Endothelial cell of umbilical vein (primary cell): ENCODE results near the gene PSIP1. TPM values are rescaled to one million over a fixed set of nuclear protein-coding genes. Genes with fewer than 3 reads are reported as not detected.

Experiments used
- BruUV-seq: library from RNA; stranded (reverse); fragments of 400-500 nt; replicated peaks from 2 replicates; lab custom pipeline; 2021; lab: Mats Ljungman, UMichigan
- CTCF ChIA-PET: fragments of 300-600, 350-600 bp; sonication (Branson Sonifier 250); formaldehyde crosslinking; loops from one replicate; lab custom pipeline; 2021; ENCODE audit warnings: antibody characterized with exemption, inconsistent platforms; lab: Charles Lee
- POLR2A ChIA-PET: fragments of 300-600, 350-600 bp; sonication (Branson Sonifier 250); formaldehyde crosslinking; loops from one replicate; lab custom pipeline; 2021; ENCODE audit warnings: antibody characterized with exemption, inconsistent platforms; lab: Charles Lee
- DNase-seq: peaks from one replicate; pipeline ENCODE4 v3.0.0-alpha.2; 2011; ENCODE audit warnings: low read depth, low spot score
- FAIRE-seq: peaks from 2 replicates; lab custom pipeline; 2011; peaks lifted over from hg19 to GRCh38; lab: Jason Lieb, UNC
- H2AFZ ChIP-seq: 2 replicates; pipeline ENCODE4 v1.6.0; 2012; ENCODE audit warnings: low read depth, low read length, control low read depth, inconsistent platforms
- H3K27ac ChIP-seq: 2 replicates; pipeline ENCODE4 v1.5.1; 2011; ENCODE audit warnings: low read depth, mild to moderate bottlenecking, control low read depth, low read length, moderate library complexity; ENCODE audit not compliant: insufficient read depth
- H3K27me3 ChIP-seq, 2 experiments: 2 replicates each; pipeline versions ENCODE4 v1.6.0 to v1.6.1; 2011; ENCODE audit warnings: low read length in 2 of 2, mixed read lengths in 1 of 2; ENCODE audit not compliant: control insufficient read depth in 2 of 2, insufficient read depth in 2 of 2
- H3K36me3 ChIP-seq, 2 experiments: 2 replicates in 1 of 2; 3 replicates in 1 of 2; pipeline ENCODE4 v1.5.1; 2011; ENCODE audit warnings: low read length in 2 of 2, mild to moderate bottlenecking in 1 of 2, moderate library complexity in 1 of 2; ENCODE audit not compliant: control insufficient read depth in 2 of 2, insufficient read depth in 2 of 2; ENCODE audit errors: extremely low read depth in 1 of 2
- H3K4me1 ChIP-seq: 3 replicates; pipeline ENCODE4 v1.5.1; 2011; ENCODE audit warnings: mild to moderate bottlenecking, low read length; ENCODE audit not compliant: control insufficient read depth, insufficient read depth; ENCODE audit errors: extremely low read depth
- H3K4me2 ChIP-seq: 2 replicates; pipeline ENCODE4 v1.6.1; 2011; ENCODE audit warnings: low read length, control low read depth, mixed read lengths; ENCODE audit not compliant: insufficient read depth
- H3K4me3 ChIP-seq, 3 experiments: fragments of 200-600 bp in 1 of 3; sonication (generic), shearing (Covaris generic) in 1 of 3; replicated peaks in 1 of 3; 2 replicates each; pipeline ENCODE4 v1.5.1; 2011 to 2016; ENCODE audit warnings: control low read depth in 3 of 3, low read length in 3 of 3, mild to moderate bottlenecking in 2 of 3, inconsistent platforms in 1 of 3, low read depth in 1 of 3, moderate library complexity in 1 of 3; ENCODE audit not compliant: insufficient read depth in 1 of 3
- H3K79me2 ChIP-seq: 2 replicates; pipeline ENCODE4 v1.6.0; 2012; ENCODE audit warnings: low read length, inconsistent platforms; ENCODE audit not compliant: control insufficient read depth, insufficient read depth
- H3K9ac ChIP-seq: replicated peaks from 2 replicates; pipeline ENCODE3; 2011; ENCODE audit warnings: low read length, control low read depth; ENCODE audit not compliant: insufficient read depth; ENCODE audit errors: extremely low read depth
- H3K9me1 ChIP-seq: replicated peaks from 3 replicates; pipeline ENCODE4 v1.6.0; 2011; ENCODE audit warnings: mild to moderate bottlenecking, low read length; ENCODE audit not compliant: control insufficient read depth, insufficient read depth; ENCODE audit errors: extremely low read depth
- H3K9me3 ChIP-seq: replicated peaks from 2 replicates; pipeline ENCODE4 v1.5.1; 2012; ENCODE audit warnings: low read length, inconsistent platforms; ENCODE audit not compliant: control insufficient read depth, insufficient read depth
- H4K20me1 ChIP-seq: replicated peaks from 2 replicates; pipeline ENCODE3; 2011; ENCODE audit warnings: mild to moderate bottlenecking, low read length; ENCODE audit not compliant: control insufficient read depth, insufficient read depth; ENCODE audit errors: extremely low read depth
- EZH2 ChIP-seq: IDR thresholded peaks from 2 replicates; pipeline ENCODE4 v1.6.1; 2012; ENCODE audit warnings: borderline replicate concordance, low read depth, mild to moderate bottlenecking, moderate library complexity, low read length, inconsistent platforms; ENCODE audit not compliant: severe bottlenecking
- FOS ChIP-seq: IDR thresholded peaks from 2 replicates; pipeline ENCODE4 v1.6.1; 2011; ENCODE audit warnings: mild to moderate bottlenecking, low read length, moderate library complexity, borderline replicate concordance; ENCODE audit not compliant: insufficient read depth
- GATA2 ChIP-seq: IDR thresholded peaks from 2 replicates; pipeline ENCODE4 v1.7.0; 2011; ENCODE audit warnings: low read depth, mild to moderate bottlenecking, moderate library complexity, mixed read lengths, low read length; ENCODE audit not compliant: insufficient read length, insufficient read depth
- JUN ChIP-seq: IDR thresholded peaks from 2 replicates; pipeline ENCODE4 v1.6.1; 2011; ENCODE audit warnings: borderline replicate concordance, low read depth; ENCODE audit not compliant: insufficient read length, insufficient read depth
- MYC ChIP-seq: IDR thresholded peaks from one replicate; pipeline ENCODE4 v1.6.1; 2011; ENCODE audit warnings: mild to moderate bottlenecking, low read depth, low read length
- POLR2A ChIP-seq: IDR thresholded peaks from 2 replicates; pipeline ENCODE4 v1.6.1; 2012; ENCODE audit warnings: low read depth, mild to moderate bottlenecking, control low read depth, low read length
- POLR2AphosphoS5 ChIP-seq: IDR thresholded peaks from 2 replicates; pipeline ENCODE4 v1.6.1; 2012; ENCODE audit warnings: low read depth, mild to moderate bottlenecking, control low read depth, low read length, moderate library complexity; ENCODE audit not compliant: insufficient read depth
- dilution Hi-C: fragments of 300-500 bp; cut with MboI; formaldehyde crosslinking; loops from one replicate; pipeline ENCODE4 v1.15.0; 2019; ENCODE audit warnings: low sequenced_read_pairs; ENCODE audit not compliant: extremely low pct_ligation_motif_present
- intact Hi-C: fragments of 100-400 bp; cut with micrococcal nuclease; formaldehyde crosslinking; loops from one replicate; pipeline ENCODE4 v1.10.0; 2022
- polyA plus RNA-seq, 4 experiments: library from polyadenylated mRNA; depleted of rRNA in 3 of 4; stranded (reverse) in 3 of 4; unstranded in 1 of 4; fragments of >200 nt; gene quantifications; 2 replicates each; pipeline versions ENCODE4 v1.2.1 to v1.2.3, GENCODE V29; 2011 to 2012; ENCODE audit warnings: missing spikeins in 1 of 4
- total RNA-seq: library from RNA; stranded (reverse); gene quantifications from 2 replicates; pipeline ENCODE4 v1.2.3, GENCODE V29; 2021
- TF ChIP-seq, protein P1 (sequence below): IDR thresholded peaks from 2 replicates; pipeline ENCODE4 v1.6.1; 2011; ENCODE audit not compliant: insufficient read depth, insufficient read length
- TF ChIP-seq, protein P2 (sequence below), 2 donors: IDR thresholded peaks; 1 replicate in 1 of 2; 2 replicates in 1 of 2; pipeline ENCODE4 v1.5.1; 2011; ENCODE audit warnings: low read length in 2 of 2, mild to moderate bottlenecking in 2 of 2, moderate library complexity in 2 of 2, control low read depth in 1 of 2, inconsistent platforms in 1 of 2, low read depth in 1 of 2; ENCODE audit not compliant: insufficient read depth in 1 of 2; ENCODE audit errors: extremely low read depth in 1 of 2

The PSIP1 gene
- total and polyA plus RNA-seq, 2 donors (not counting 3 experiments of a cell fraction or from before 2014, with no cell fraction given), result 12.9 to 76.7 TPM

DNA sequence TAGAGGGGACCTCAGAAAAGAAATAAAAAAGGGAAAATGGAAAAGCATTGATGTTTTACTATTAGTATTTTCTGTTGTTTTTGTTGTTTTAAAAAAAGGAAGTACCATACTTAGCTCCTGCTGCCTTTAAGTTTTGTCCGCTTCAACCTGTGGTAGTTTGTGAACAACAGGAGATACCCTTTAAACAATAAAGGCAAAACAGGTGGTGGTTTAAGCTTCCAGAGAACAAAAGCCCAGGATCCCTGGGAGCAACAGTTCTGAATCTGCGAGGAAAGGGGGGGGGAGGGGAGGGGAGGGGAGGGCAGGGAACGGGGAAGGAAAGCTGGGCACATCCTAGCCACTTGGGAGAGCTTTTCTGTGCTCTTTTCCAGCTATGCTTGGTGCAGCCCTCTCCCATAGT is 2.1 kb upstream of the PSIP1 start:
- ChIA-PET POLR2A (interaction anchor here (3.2 kb wide), 1 partner anchor 40 kb away, joined by 9 read pairs; the partner anchor contains the start of gene CCDC171), CTCF (interaction anchor here (1.1 to 2.5 kb wide), 4 partner anchors 11 to 21 kb away, joined by 3 to 9 read pairs (median 5); no protein-coding TSS in a partner anchor)
- Histone ChIP-seq H3K36me3 (no peaks in the 10 kb centered on the region), H3K27ac (no peak overlapping the region), H3K4me2 (no peak overlapping the region), H3K4me3 (no peak overlapping the region), H3K9me1 (no peaks in the 10 kb centered on the region), H3K4me1 (peaks cover 19% of the 10 kb centered on the region), H3K9ac (no peak overlapping the region), H3K9me3 (no peaks in the 10 kb centered on the region), H4K20me1 (no peaks in the 10 kb centered on the region), H3K79me2 (peaks cover 21% of the 10 kb centered on the region), H2AFZ (no peak overlapping the region), H3K27me3 (no peaks in the 10 kb centered on the region)
- dilution Hi-C loops (no loop called here), intact Hi-C loops (loop anchor here (5.0 kb wide), 1 partner anchor 206 kb away; the partner anchor contains the start of gene TTC39B)
- DNase-seq (no peak), FAIRE-seq (no peak)
- TF ChIP-seq EZH2, result no peak
- TF ChIP-seq, protein P1, sequence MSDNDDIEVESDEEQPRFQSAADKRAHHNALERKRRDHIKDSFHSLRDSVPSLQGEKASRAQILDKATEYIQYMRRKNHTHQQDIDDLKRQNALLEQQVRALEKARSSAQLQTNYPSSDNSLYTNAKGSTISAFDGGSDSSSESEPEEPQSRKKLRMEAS, result no peak
- no peak for TF ChIP-seq POLR2AphosphoS5
- no peak for TF ChIP-seq GATA2
- TF ChIP-seq JUN, result no peak
- no peak for TF ChIP-seq FOS
- TF ChIP-seq MYC, result no peak
- TF ChIP-seq, protein P2, sequence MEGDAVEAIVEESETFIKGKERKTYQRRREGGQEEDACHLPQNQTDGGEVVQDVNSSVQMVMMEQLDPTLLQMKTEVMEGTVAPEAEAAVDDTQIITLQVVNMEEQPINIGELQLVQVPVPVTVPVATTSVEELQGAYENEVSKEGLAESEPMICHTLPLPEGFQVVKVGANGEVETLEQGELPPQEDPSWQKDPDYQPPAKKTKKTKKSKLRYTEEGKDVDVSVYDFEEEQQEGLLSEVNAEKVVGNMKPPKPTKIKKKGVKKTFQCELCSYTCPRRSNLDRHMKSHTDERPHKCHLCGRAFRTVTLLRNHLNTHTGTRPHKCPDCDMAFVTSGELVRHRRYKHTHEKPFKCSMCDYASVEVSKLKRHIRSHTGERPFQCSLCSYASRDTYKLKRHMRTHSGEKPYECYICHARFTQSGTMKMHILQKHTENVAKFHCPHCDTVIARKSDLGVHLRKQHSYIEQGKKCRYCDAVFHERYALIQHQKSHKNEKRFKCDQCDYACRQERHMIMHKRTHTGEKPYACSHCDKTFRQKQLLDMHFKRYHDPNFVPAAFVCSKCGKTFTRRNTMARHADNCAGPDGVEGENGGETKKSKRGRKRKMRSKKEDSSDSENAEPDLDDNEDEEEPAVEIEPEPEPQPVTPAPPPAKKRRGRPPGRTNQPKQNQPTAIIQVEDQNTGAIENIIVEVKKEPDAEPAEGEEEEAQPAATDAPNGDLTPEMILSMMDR (IDR thresholded peaks at IDR 0.05; ENCODE audit: extremely low read depth in 1 of 2, insufficient read depth in 1 of 2, low read depth in 1 of 2, low read length in 2 of 2), result no peak
- no peak for TF ChIP-seq POLR2A
- no TSS peak for BruUV-seq
